NCI-H460 (cell line): ENCODE measurements around the gene PLXNB1. TPM values are rescaled to one million over a fixed set of nuclear protein-coding genes. Genes with fewer than 3 reads are reported as not detected.
"Not testable (repeated sequence)": the region's sequence is repeated elsewhere in the genome, so short reads cannot be mapped to it uniquely, and the experiment has no call there.

Experiments used
- DNase-seq: peaks from one replicate; pipeline ENCODE4 v3.0.0-alpha.2; 2016; ENCODE audit warnings: low read depth; ENCODE audit errors: extremely low read depth
- total RNA-seq: library from RNA; depleted of rRNA; stranded (reverse); fragments of >200 nt; shearing (Covaris generic); gene quantifications from 2 replicates; pipeline ENCODE4 v1.2.3, GENCODE V29; 2014

PLXNB1 gene
- total RNA-seq, 1 experiment from 2014 or later, result 5.6 TPM

DNA sequence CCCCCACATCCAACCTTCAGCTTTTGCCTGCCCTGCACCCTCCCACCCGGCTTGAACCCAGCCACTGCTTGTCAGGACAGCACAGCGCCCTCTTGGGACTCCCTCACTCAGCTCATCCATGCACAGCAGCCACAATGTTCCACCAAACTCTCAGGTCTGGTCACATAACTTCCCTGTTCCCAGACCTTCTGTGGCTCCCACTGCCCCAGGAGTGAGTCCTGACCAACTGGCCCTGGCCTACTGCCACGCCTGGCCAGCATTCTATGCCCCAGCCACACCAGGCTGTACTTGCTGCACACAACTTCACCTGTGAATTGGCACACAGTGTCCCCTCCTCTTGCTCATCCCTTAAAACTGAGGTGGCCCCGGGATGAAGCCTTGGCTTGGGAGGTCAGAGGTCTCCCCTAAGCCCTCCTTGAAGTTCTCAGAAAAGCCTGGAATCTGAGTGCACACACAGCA is 21.0 kb downstream of the PLXNB1 start:
- DNase-seq, result no peak

DNA sequence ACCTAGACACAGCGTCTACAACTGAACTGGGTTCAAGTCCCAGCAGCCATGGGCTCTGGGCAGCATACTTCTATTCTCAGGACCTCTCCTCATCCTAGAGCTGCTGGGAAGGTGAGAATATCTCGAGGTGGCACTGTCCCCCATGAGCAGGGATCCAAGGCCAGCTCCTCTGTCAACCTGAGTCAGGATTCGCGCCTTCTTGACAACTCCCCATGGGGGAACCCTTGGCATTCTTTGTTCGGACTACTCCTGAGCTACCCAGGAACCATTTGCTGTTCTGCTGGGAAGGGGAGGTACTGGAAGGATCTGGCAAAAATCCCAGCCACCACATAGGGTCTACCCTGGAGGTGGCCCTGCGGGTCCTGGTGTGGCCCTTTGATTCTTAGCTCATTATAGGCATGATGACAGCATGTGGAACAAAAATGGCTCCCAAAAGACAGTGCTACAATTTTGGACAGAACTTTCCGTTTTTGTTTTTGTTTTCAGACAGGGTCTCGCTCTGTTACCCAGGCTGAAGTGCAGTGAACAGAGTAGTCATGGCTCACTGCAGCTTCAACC is 22.3 kb downstream of the PLXNB1 start:
- DNase-seq, result no peak

DNA sequence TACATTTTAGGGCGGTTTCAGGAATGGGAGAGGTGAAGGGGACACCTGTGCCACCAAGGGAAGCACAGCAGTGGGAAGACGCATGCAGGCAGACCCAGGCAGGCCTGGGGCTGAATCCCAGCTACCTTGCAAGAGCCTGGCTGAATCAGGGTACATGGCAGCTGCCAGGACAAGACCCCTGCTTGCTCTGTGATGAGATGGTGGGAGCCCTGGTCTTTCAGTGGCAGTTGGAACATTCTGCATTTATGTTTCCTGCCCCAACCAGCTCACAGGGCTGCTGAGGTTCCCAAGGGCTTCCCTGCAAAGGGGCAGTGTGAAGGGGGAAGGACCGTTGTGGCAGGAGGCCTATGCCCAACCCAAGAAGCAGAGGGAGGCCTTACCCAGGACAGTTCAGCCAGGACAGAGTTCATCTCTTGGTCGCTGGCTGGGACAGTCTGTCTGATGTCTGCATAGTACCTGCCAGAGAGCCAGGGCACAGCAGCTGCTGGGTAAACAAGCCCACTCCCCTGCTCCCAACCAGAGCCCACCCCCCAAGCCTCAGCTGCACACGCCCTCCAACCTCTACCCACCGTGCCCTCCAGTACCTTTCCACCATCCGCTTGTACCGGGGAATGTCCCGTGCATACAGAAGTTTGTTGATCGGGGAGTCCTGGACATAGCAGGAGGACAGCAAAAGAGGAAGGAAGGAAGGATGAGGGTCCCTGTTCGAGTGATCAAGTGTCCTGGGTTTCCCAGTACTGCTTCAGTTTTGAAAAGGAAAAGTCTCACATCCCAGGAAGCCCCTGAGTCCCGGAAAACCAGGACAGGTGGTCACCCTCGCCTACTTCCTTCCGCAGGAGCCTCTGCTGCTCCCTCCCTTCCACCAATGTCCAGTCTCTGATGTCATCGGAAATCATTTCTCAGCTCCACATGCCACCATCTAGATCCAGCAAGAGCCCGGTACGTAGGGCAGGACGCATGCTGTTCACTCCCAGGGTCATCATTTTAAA is 23.1 kb downstream of the PLXNB1 start:
- no peak for DNase-seq

DNA sequence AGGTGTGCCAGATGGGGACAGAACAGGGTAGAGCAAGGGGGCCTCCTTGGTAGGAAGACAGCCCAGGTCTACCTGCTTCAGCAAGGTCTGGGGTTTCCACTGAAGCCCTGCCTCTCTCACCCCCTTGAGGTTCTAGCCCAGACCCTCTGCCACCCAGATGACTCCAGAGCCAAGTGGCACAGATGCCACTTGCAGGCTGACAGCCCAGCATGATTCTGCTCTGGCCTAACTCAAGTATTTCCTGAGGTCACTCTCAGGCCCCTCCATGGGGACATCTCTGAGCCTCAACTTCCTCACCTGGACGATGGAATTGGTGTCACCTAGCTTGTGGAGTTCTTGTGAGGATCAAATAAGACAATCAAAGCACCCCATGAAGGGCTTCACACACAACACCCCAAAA is 23.9 kb downstream of the PLXNB1 start:
- DNase-seq, result no peak

DNA sequence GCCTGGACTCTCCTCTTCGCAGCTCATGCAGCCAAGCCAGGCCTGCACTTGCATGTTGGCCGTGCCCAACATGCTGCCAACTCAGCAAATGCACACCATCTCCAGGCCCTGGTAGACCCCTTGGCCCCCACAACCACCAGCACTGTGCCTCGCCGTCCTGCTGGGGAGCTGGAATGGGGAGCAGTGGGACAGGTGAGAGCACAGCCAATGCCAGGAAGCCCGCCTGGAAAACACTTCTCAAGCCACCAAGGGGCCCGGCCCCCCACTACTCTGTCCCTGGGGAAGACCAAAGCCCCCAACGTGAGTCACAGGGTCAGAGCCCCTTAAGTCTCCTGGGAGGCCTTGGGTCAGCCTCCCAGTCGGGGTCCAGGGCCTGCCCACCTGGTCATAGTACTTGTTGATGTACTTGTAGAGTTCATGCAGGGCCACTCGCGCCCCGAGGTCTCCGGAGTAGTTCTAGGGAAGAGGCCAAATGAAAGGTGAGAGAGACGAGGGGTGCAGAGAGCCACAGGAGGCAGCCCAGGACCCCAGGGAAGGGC is 24.5 kb downstream of the PLXNB1 start:
- DNase-seq, result no peak

DNA sequence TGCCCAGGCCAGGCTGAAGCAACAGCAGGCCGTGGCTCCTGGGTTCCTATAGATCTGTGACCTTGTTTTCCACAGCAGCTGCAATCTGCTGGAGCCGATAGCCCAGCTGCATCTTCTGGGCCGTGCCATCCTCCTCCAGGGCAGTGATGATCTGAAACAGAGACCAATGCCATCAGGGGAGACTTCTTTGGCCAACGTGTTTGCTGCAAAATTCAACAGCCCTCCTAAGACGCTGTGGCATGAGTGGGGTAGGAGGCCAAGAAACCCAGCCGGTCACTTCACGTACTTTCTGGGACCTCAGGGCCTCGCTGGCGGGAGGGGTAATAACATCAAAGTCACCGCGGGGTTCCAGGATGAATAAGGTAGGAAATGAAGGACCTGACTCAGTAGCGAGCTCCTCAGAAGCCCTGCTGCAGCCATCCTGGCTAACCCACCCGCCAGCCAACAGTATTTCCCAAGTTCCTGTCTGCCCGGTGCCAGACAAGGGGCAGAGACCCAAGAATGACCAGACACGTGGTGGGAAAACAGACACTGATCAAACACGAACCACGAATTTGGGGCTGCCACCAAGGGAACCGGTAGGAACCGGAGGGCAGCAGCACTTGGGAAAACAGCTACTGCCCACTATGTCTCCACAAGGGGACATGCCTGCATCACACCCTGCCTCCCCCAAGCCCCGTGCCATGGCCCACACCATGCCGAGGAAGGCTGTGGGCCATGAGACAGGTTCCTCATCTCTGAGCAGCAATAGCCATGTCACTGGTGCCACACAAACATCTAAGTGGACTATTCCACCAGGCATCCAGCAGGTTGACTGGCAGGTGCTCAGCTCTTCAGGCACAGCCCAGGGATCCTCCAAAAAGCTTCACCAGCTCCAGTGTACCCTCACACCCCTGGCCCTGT is 25.2 kb downstream of the PLXNB1 start:
- DNase-seq, result no peak

DNA sequence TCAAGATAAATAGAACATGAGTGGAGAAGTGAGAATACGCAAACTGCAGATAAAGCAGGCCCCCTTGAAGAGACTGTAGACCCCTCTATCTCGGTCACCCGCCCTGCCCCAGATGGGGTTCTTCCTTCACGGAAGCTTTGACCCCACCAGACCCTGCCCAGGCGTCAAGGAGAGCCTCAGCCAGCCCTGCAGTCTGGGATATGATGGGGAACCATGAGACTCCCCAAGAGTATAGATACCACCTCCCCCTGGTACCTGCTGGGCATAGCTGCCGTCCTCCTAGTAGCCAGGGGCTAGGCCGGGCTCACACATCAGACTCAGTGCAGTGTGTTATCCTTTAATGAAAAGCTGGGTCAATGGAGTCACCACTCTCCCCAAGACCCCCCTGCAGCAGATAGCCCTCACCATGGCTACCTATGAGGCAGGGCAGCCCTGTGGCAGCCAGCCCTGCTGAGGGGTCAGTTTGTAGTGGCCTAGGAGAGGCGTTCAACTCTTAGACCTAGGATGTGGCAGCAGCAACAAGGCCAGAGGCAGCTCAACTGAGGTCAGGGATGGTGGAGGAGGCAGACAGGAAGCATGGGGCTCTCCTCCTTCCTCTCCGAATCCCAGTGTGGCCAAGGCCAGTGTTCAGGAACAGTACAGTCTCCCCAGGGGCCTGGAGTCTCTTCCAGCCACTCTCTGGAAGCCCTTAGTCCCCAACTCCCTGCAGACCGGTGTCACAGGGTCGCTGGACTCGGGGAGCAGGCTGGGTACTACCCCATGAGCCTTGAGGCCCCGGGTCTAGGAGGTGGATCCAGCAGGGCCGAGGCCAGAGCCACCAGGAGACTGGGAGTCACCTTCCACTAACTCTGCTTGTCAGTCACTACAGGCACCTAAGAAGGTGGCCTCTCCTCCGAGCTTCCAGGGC is 26.1 kb downstream of the PLXNB1 start:
- no peak for DNase-seq

DNA sequence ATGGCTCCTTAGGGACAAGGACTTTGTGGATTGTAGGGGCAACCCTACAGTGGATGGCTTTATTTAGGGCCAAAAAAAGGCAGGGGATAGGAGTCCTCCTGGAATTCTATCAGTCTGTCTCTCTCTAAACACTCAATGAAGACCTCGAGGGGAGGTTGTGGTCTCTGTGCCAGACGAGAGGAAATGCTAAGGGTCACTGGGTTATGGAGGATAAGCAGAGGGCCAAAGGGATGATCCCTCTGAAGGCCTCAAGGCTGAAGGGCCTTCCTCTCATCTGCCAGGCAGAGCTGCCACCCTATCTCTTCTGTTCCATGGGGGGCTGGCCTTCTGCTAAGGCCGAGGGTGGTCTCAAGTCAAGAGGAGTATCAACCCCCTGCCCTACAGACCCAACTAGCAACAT is 27.0 kb downstream of the PLXNB1 start:
- DNase-seq, result no peak

DNA sequence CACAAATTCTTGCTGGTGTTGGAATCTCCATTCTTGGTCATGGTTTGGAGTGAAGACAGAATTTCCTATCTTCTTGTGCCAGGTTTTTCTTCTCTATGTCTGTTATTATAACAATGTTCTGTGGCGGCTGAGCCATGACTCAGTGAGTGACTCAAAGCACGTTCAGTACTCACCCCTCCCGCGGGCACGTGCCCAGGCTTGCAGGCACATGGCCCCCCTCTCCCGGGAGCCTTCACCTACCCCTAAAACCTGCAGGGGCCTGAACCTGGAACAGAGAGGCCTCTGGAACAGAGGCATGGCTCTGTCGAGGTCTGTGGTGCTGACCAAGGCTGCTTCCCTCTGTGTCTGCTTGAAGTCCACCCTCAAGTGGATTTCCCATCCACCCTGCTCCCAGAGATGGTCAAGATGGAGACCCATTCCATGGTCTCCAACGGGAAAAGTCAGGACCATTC is 27.6 kb downstream of the PLXNB1 start:
- peak; percentile 2 for DNase-seq

DNA sequence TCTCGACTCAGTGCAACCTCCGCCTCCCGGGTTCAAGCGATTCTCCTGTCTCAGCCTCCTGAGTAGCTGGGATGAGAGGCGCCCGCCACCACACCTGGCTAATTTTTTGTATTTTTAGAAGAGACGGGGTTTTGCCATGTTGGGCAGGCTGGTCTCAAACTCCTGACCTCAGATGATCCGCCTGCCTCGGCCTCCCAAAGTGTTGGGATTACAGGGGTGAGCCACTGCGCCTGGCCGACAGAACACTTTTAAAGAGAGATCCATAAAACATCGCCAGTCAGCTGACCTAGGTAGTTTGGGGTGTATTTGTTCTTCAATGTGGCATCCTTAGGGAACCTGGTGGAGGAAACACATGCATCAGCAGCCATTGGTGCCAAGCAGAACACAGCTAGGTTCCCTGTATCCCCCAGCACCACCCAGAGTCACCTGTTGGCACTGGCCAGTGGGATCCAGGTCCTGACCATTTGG is 28.4 kb downstream of the PLXNB1 start:
- not testable (repeated sequence) for DNase-seq

DNA sequence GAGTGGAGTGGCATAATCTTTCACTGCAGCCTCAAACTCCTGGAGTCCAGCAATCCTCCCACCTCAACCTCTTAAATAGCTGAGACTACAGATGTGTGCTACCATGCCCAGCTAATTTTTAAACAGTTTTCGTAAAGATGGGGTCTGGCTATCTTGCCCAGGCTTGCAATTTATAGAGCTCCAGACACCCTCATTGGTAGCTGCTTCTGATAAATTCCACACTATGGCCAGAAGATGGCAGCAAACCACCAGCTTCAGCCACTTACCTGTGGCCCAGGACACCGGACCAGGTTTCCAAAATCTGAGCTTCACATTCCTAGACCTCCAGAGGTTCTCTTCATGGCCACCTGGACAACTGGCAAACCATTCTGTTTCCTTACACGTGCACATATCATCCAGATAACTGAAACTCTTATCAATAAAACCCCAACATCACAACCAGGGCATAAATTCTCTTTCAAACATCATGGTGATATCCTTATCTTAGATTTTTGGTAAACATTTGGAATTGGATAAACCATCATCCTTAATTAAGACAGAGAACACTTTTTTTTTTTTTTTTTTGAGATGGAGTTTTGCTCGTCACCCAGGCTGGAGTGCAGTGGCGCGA is 29.0 kb downstream of the PLXNB1 start:
- DNase-seq, result peak; percentile 58

DNA sequence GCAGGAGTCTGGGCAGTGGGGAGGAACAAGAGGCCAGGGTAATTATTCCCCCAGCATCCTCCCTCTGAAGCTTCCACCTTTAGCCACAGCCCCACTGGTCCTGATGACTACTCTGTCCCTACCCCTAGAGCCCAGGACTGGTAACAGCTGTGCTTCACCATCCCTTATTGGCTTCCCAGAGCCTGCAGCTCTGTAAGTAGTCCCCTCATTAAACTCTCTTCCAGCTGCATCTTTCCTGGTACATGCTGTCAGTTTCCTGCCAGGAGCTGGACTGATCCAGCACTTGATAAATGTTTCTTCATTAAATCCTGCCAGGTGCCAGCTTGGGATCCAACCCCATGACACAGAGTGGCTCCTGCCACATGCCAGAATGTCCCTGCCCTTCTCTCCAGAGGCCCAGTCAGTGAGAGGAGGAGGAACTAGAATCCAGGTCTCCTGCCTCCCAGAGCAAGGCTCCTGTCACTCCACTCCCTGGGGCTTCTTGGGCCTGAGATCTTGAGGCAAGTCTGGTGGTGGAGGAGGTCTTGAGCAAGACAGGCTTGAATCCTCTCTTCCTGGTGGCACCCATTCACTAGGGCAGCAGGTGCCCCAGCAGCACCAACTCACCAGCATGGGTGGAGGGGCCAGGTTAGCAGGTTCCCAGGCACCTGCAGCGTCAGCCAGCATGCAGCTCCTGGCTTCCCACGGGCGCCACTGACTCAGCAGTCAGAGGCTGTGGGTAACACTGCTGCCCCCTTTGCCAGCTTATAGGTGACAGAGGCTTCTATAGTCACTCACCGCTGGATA is 30.3 kb downstream of the PLXNB1 start:
- no peak for DNase-seq

DNA sequence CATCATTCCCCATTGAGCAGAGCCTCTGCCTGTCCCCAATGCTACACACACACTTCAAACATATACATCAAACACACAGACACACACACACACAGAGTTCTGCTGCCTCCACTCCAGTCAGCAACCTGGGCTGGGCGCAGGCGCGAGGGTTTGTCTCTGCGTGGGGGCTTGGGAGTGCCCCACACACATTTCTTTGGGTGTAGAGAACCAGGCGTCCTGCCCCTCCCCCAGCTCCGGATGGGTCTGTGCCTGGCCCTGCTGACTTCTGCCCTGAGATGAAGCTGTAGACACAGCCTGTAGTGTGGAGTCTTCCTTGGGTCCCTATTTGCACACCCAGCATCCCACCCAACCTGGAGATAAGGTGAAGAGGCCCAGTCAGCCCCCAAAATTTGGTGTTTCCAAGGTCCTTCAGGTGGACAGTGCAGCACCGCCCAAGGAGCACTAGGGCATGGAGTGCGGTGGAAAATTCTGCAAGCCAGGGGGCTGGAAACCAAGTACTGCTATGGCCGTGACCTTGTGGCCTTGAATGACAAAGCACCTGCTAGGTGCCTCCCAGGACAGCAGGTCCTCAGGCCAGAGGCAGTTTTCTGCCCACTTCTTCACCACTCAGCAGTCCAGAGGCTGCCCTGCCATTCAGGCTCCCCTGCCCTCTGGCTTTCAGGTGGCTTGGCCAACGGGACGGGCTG is 31.0 kb downstream of the PLXNB1 start:
- no peak for DNase-seq

DNA sequence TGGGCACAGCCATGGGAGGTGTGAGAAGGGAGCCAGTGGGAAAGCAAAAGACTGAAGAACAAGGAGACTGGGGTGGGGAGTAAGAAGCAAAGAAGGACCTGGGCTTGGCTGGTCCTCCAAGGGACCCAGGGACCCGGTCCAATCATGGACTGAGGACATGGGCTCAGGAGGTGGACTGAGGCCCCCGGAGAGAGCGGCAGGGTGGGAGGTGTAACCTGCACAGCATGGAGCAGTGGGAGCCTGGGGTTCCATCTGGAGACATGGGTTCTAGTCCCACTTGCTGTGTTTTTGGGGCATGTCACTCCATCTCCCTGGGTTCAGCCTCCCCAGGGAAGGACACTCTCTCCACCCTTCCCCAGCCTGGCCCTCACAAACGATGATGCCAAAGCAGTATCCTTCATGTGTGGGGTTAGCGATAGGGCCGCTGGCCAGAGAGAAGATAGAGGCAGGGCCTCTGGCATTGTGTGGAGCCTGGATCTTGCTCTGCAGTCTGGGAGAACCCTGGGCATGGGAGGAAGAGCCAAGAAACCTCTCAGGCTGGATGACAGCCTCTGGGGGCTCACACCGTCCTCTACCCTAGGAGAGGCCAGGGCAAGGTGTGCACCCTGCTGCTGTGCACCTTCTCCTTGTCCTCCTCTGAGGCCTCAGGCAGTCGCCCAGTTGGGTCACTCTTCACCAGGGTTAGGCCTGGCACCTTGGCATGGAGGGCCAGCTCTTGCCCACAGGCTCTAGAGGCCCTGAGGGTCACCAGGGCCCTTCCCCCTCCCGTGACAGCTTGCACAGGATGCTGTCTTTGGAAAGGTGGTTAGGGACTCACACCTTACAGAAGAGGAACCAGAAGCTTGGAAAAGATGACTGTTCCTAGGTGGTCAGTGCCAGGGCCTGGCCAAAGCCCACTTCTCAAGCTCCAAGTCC is 31.9 kb downstream of the PLXNB1 start:
- DNase-seq, result no peak

DNA sequence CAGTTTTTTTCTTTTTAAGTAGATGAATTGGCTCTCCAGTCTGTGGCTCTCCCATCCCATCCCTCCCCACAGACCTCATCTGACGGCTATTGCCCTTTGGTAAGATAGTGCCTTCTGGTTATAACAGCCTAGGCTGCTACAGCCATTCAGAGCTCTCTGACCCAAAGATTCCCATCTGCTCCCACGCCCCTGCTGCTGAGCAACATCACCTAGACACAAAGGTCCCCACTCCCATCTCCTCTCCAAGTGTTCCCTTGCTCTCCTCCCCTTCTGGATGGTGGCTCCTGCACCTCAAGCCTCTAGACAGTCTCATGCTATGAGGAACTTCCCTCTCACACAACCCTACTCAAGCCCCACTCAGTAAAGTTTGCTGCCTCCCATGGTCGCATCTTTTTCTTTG is 34.2 kb downstream of the PLXNB1 start:
- DNase-seq, result no peak

DNA sequence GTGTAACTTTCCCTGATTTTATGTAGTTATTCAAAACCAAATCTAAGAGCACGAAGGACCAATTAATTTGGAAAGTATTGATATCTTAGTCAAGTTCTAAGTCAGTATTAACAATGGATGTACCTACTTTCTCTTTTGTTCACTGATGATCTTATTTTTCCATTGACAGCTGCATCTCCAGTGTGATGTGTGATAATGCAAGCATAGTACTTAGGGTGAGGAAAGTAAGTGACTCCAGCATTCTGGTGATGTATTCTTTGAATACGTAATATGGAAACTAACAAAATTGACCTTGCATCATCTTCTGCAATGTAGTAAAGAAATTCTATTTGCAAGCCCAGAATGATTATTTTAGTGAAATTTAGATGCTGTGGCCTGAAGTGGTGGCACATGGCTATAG is 35.5 kb downstream of the PLXNB1 start:
- no peak for DNase-seq

DNA sequence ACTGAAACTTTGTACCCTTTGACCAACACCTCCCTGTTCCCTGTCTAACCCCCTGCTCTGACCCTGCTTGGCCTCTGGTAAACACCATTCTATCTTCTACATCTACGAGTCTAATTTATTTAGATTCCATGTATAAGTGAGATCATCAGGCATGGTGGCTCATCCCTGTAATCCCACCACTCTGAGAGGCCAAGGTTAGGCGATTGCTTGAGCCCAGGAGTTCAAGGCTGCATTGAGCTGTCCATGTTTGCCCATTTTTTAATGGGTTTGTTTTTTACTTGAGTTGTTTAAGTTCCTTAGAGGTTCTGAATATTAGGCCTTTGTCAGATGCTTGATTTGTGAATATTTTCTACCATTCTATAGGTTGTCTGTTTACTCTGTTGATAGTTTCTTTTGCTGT is 40.9 kb downstream of the PLXNB1 start:
- no peak for DNase-seq
